Measurements from ENCODE around the gene PTPRM.

PTPRM gene

DNA sequence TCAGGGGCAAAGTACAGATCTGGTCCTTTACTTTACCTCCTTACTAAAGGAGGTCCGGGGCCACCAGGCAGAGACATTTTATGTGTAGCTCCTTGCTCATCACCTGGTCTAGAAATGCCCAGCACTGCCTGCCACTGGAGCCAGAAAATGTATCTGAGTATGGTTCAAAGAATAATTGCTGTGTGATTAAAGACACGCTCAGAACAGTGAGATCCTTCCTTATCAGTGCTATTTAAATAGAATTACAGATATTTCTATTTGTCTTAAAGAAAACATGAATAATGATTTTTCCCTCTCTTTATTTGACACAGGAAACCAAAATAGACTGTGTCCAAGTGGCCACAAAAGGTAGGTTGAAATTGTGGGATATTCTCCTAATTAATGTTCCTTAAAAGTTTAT is 547.4 kb downstream of the PTPRM start:
- TF ChIP-seq CSDC2 (CRISPR knock-in tag; IDR thresholded peaks at IDR 0.05), result no peak
- TF ChIP-seq, protein P1, sequence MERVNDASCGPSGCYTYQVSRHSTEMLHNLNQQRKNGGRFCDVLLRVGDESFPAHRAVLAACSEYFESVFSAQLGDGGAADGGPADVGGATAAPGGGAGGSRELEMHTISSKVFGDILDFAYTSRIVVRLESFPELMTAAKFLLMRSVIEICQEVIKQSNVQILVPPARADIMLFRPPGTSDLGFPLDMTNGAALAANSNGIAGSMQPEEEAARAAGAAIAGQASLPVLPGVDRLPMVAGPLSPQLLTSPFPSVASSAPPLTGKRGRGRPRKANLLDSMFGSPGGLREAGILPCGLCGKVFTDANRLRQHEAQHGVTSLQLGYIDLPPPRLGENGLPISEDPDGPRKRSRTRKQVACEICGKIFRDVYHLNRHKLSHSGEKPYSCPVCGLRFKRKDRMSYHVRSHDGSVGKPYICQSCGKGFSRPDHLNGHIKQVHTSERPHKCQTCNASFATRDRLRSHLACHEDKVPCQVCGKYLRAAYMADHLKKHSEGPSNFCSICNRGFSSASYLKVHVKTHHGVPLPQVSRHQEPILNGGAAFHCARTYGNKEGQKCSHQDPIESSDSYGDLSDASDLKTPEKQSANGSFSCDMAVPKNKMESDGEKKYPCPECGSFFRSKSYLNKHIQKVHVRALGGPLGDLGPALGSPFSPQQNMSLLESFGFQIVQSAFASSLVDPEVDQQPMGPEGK (CRISPR knock-in tag; IDR thresholded peaks at IDR 0.05; ENCODE audit: borderline replicate concordance), result no peak
- TF ChIP-seq ZFP30 (CRISPR knock-in tag; IDR thresholded peaks at IDR 0.05), result no peak
- TF ChIP-seq ISL1 (CRISPR knock-in tag; IDR thresholded peaks at IDR 0.05), result no peak
- TF ChIP-seq TSHZ2 (CRISPR knock-in tag; IDR thresholded peaks at IDR 0.05), result no peak
- no peak for TF ChIP-seq ZNF565 (CRISPR knock-in tag; conservative IDR thresholded peaks at IDR 0.05; ENCODE audit: low read depth)
- no peak for TF ChIP-seq OSR1 (CRISPR knock-in tag; IDR thresholded peaks at IDR 0.05)
- no peak for TF ChIP-seq ZC3H10 (CRISPR knock-in tag; IDR thresholded peaks at IDR 0.05)
- TF ChIP-seq PPARA (CRISPR knock-in tag; IDR thresholded peaks at IDR 0.05; ENCODE audit: borderline replicate concordance), result no peak
- TF ChIP-seq BACH2 (CRISPR knock-in tag; IDR thresholded peaks at IDR 0.05; ENCODE audit: borderline replicate concordance), result no peak
- TF ChIP-seq ESRRG (CRISPR knock-in tag; IDR thresholded peaks at IDR 0.05), result no peak
- TF ChIP-seq ZNF70 (CRISPR knock-in tag; IDR thresholded peaks at IDR 0.05), result no peak
- ATAC-seq, result no peak

DNA sequence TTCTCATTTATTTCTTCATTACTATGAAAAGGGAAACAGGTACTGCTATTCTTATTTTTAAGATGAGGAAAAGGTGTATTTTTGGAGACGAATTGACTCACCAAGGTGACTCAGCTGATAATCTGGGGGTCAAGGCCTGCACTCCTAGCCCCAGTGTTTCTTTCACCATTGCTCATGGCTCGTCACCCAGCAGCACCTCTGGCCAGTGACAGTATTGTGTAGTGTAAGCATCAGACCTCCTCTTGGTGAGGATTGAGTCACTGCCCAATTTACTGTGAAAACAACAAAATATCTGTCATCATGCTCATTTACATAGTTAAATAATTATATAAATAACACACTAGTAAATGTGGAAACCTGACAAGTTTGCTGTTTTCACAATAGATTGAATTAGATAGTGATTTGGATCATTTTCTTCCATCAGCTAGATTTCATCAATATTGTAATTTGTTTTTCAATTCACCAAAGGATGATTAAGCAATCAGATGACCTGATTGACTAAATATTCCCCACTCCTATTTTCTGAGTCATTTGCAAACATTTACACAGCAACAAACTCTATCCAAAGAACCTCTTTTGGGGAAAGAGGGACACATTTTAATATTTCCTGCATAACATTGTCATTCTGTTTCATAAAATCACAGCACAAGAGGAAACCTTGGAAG is 549.4 kb downstream of the PTPRM start:
- TF ChIP-seq OSR1 (CRISPR knock-in tag; IDR thresholded peaks at IDR 0.05), result no peak

DNA sequence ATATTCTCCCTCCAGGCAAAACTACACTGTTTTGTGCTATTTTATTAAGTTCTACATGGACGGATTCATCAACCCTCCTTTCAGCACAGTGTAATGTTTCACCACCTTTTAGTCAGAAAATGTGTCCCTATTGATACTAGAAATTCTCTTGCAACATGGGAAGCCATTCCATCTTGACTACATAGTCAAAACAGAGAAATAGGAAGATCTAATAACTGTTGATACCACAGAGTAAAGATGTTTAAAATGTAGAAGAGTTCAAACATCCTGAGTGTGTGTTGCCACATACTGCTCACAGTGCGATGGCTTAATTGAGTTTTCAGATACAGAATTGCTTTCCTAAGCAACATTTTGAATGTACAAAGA is 549.9 kb downstream of the PTPRM start:
- TF ChIP-seq ZNF70 (CRISPR knock-in tag; IDR thresholded peaks at IDR 0.05), result no peak
- no peak for TF ChIP-seq ZC3H10 (CRISPR knock-in tag; IDR thresholded peaks at IDR 0.05)
- TF ChIP-seq TSHZ2 (CRISPR knock-in tag; IDR thresholded peaks at IDR 0.05), result no peak
- TF ChIP-seq CSRNP3 (CRISPR knock-in tag; IDR thresholded peaks at IDR 0.05), result no peak
- no peak for TF ChIP-seq ZNF565 (CRISPR knock-in tag; conservative IDR thresholded peaks at IDR 0.05; ENCODE audit: low read depth)
- no peak for TF ChIP-seq ZFP30 (CRISPR knock-in tag; IDR thresholded peaks at IDR 0.05)
- no peak for TF ChIP-seq PPARA (CRISPR knock-in tag; IDR thresholded peaks at IDR 0.05; ENCODE audit: borderline replicate concordance)
- no peak for TF ChIP-seq TCF4 (CRISPR knock-in tag; IDR thresholded peaks at IDR 0.05; ENCODE audit: borderline replicate concordance)
- no peak for TF ChIP-seq ESRRG (CRISPR knock-in tag; IDR thresholded peaks at IDR 0.05)
- TF ChIP-seq TOX (CRISPR knock-in tag; IDR thresholded peaks at IDR 0.05; ENCODE audit: borderline replicate concordance), result no peak
- TF ChIP-seq ZFP3 (CRISPR knock-in tag; IDR thresholded peaks at IDR 0.05), result no peak
- TF ChIP-seq, protein P2, sequence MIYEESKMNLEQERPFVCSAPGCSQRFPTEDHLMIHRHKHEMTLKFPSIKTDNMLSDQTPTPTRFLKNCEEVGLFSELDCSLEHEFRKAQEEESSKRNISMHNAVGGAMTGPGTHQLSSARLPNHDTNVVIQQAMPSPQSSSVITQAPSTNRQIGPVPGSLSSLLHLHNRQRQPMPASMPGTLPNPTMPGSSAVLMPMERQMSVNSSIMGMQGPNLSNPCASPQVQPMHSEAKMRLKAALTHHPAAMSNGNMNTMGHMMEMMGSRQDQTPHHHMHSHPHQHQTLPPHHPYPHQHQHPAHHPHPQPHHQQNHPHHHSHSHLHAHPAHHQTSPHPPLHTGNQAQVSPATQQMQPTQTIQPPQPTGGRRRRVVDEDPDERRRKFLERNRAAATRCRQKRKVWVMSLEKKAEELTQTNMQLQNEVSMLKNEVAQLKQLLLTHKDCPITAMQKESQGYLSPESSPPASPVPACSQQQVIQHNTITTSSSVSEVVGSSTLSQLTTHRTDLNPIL (CRISPR knock-in tag; IDR thresholded peaks at IDR 0.05; ENCODE audit: low read depth), result no peak
- no peak for TF ChIP-seq CSDC2 (CRISPR knock-in tag; IDR thresholded peaks at IDR 0.05)
- ATAC-seq, result no peak

More for the DNA sequence above, 549.4 kb downstream of the PTPRM start:
- ATAC-seq, result no peak

All from SK-N-SH treated with all-trans-retinoic acid at 6 μM for 48 hours (cell line).